Fibroblast of skin of abdomen (primary cell): ENCODE data around the gene CTCFL.
"Not testable (repeated sequence)": the region's sequence is repeated elsewhere in the genome, so short reads cannot be mapped to it uniquely, and the experiment has no call there.

Source experiments
- DNase-seq: peaks from one replicate; pipeline ENCODE4 v3.0.0-alpha.2; 2013

The CTCFL gene

DNA sequence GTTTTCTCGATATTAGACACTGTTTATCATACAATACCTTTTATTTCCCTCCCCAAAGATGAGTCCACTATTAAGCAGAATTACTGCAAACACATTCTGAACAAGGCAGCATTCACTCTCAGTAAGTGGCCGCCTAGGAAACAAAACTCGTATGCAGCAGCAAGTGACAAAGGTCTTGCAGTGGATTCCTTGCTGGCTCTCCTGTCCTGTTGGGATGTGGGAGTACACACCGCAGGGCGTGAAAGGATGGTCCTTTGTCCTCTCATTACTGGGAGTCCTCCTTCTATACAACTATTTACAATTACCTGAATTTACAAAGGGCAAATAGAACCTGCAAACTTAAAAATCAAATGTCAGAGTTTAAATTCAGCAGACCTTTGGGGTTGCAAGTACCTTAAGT is 16.1 kb downstream of the CTCFL start:
- DNase-seq, result no peak

DNA sequence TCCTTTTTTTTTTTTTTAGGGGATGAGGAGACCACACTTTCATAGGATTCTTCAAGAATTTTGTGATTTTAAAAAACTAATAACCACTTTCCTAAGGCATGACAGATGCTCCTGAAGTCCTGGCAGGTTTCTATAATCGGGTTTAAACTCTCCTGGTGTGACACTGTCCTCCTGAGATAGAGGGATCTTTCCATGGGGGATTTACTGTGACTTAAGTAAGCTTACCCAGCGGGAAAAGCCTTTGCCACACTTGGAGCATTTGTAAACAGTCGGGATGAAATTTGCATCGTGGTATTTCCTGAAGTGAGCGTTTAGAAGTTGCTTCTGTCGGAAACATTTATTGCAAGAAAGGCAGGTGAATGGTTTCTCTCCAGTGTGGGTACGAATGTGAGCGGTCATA is 16.6 kb downstream of the CTCFL start:
- no peak for DNase-seq

DNA sequence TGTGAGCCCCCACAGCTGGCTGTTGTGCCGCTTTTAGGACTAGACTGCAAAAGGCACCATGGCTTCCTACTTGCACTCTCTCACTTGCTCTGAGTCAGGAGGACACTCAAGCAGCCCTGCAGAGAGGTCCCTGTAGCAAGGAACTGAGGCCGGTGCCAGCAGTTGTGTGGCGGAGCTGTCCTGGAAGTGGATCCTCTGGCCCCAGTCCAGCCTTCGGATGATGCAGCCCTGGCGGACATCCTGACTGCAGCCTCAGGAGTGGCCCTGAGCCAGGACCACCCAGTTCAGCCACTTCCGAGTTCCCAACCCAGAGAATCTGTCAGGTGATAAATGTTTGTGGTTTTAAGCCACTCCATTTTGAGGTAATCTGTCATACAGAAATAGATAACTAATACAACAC is 17.5 kb downstream of the CTCFL start:
- peak; percentile 15 for DNase-seq

DNA sequence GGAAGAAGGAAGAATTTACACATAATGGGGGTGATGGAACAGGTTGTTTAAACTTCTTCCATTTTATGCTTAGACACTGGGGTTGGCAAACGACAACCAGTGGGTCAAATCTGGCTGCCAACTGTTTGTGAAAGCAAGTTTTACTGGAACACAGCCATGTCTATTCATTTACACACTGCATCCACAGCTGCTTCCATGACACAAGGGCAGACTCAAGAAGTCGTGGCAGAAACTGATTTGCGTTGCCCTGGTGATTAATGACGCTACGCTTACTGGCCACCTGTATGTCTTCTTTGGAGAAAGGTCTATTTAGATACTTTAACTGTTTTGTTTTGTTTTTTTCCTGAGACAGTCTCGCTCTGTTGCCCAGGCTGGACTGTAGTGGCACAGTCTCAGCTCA is 19.0 kb downstream of the CTCFL start:
- DNase-seq, result no peak

DNA sequence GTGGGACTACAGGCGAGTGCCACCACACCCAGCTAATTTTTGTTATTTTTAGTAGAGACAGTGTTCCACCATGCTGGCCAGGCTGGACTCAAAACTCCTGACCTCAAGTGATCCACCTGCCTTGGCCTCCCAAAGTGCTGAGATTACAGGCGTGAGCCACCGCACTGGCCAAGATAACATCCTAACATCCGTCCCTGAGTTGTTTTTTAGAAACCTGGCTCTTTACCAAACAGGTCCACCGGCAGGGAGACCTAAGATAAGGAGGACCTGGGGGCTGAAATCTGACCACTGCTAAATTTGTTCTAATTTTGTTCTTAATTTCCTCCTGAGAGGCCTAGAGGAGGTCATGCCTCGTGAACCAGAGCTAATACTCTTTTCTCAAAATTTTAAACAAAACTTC is 20.5 kb downstream of the CTCFL start:
- DNase-seq, result no peak

DNA sequence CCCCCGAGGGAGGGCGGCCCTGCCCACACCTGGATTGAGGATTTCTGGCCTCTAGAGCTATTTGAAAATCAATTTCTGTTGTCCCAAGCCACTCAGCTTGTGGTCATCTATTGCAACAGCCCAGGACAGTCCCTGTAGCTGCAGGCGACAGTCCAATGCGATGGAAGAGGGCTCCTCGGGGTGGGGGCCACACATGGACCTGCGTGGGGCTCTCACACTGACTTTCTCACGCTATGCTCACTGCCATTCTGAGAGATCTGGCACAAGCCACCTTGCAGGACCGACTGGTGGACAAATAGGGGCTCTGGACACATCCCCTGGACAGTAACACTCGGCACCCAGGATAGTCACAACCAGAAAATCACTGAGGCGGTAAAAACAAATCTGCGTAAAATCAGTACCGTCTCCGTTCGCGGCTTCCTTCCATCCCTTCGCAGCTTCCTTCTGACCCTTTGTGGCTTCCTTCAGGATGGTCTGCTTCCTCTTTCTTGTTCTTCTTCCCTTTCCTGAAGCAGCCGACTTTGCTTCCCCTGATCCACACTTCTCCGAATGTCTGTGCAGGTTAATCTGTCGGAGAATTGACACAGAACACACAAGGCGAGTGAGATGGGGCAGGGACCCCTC is 21.8 kb downstream of the CTCFL start:
- no peak for DNase-seq

DNA sequence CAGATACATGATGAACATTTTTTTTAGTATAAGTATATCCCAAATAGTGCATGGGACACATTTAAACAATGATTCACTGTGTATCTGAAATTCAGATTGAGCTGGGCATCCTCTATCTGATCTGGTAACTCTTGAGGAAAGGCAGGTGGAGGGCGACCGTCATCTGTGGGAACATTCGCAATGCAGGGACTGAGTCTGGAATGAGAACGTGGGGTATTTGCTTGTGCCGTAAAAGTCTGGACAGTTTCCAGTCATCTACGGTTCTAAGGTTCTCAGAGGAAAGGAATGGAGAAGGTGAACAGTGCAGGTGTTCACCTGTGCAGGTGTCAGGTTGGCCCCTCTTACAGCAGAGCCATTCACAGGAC is 22.6 kb downstream of the CTCFL start:
- no peak for DNase-seq

DNA sequence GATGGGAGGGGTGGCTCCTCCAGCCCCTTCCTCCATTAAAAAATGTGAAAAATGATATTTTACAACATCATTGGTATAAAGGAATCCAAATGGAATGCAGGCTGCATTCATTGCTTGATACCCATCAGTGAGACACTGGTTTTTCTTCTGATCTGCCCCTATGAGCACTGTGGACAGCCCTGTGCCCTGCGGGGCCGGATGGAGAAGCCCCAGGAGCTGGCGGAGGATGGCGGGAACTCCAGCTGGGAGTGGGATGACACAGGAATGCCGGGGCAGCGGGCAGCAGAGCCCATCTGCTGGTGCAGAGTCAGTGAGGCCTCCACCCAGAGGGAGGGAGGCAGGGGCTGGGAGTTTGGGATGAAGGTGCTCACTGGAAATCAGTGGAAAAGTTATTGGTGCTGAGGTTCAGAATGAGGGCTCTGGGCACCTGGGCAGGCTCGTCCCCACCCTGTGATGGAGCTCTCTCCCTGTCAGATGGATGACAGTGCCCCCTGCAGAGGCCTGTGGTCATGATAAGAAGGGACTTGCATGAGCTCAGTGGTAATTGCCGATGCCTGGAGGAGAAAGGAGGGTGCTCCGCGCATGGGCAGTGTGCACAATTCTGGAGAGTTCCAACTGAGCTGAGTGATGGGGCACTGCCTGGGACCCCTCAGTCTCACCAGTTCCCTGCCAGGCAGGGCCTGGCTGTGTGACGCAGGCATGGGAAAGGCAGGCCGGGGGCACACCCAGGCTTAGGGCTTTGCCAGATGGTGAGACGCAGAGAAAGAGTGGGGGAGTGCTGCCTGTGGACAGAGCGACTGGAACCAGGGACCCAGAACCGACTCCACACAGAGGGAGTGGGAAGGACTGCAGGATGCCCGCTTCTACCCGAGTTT is 23.2 kb downstream of the CTCFL start:
- DNase-seq, result peak; percentile 39

DNA sequence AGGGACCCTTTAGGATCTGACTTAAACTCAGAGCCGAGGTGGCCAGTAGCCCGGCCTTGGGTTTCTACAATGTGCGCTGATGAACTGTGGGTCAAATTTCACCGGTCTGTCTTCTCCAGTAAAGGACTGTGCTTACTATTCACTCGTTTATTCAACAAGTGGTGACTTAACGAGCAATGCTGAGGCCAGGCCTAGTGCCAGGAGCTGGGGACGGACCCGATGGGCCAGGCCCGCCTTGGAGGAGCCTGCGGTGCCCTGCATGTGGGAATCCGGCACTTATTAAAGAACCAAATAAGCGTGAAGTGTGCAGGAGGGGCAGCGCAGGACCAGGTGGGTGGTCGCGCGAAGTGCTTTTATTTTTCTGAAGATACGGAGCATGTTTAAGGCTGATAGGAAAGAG is 24.0 kb downstream of the CTCFL start:
- DNase-seq, result no peak

DNA sequence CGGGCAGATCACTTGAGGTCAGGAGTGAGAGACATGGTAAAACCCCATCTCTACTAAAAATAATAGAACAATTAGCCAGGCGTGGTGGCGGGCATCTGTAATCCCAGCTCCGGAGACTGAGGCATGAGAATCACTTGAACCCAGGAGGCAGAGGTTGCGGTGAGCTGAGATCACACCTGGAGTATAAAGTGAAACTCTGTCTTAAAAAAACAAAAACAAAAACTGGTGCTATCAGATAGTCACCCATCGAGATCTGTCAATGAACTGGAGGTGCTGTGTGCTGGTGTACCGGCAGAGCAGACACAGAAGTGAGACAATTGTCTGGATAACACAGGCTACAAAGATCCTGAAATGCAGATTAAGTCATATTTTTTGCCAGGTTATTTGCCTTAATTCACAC is 24.7 kb downstream of the CTCFL start:
- no peak for DNase-seq

DNA sequence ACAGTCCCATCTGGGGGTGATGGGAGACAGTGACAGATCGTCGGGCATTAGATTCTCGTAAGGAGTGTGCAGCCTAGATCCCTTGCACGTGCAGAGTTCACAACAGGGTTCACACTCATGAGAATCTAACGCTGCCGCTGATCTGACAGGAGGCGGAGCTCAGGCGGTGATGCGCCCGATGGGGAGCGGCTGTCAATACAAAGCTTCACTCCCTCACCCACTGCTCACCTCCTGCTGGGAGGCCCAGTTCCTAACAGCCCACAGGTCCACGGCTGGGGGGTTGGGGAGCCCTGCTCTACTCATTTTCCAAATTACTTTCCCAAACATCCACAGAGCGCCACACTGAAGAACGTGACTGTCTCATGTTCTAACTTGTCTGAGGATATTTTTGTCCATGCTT is 25.3 kb downstream of the CTCFL start:
- DNase-seq, result no peak

DNA sequence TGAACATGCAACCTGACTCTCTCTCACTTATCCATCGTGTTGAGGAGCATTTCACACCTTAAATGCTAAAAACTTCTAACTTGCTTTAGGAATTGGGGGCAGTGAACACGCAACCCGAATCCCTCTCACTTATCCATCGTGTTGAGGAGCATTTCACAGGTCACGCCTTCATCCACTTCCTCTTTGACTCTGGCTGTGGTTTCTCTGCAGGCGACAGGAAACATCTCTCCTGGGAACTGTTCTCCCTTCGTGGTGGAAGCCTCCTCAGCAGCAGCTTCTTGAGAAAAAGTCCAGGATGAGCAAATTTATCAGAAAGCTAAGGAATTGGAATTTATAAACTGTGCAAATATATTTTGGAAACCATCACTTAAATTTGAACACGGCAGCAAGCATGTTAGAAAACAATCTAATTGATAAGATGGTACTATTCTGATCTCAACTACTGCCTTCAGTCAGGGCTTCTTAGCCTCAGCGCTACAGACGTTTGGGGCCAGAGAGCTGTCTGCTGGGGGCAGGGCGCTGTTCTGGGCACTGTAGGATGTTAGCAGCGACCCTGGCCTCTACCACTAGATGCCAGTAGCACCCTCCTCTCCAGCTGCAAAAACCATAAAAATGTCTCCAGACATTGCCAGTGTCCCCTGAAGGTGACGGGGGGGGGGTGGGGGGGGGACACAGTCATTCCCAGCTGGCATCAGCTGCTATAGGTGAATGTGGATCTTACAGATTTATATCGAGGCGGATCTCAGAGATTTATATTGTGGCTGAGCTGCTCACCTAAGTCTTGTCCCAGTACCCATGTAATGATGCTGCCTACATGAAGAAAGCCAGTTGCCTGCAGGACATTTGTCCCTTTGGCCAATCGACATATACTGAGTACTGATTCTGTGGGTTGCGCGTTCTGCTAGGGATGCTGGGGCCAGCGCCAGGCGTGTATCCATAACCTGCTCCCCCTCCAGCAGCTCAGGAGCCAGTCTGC is 26.2 kb downstream of the CTCFL start:
- DNase-seq, result peak; percentile 16

DNA sequence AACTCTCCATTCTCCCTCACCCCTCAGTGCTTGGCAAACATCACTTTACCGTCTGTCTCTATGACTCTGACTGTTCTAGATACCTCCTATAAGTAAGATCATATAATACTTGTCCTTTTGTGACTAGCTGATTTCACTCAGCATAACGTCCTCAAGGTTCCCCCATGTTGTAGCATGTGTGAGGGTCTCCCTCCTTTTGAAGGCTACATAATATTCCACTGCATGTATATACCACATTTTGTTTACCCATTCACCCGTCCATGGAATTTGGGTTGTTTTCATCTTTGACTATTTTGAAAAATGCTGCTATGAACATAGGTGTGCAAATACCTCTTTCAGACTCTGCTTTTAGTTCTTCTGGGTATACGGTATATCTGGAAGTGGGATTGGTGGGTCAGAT is 28.3 kb downstream of the CTCFL start:
- DNase-seq, result no peak

DNA sequence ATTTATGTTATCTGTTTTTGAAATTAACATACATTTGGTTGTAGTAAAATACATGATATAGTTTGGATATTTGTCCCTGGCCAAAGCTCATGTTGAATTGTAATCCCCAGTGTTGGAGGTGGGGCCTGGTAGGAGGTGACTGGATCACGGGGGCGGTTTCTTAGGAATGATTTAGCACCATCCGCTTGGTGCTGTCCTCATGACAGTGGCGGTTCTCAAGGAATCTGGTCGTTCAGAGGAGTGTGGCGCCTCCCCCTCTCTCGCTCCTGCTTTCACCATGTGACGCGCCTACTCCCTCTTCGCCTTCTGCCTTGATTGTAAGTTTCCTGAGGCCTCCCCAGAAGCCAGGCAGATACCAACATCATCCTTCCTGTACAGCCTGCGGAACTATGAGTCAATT is 29.0 kb downstream of the CTCFL start:
- DNase-seq, result no peak

DNA sequence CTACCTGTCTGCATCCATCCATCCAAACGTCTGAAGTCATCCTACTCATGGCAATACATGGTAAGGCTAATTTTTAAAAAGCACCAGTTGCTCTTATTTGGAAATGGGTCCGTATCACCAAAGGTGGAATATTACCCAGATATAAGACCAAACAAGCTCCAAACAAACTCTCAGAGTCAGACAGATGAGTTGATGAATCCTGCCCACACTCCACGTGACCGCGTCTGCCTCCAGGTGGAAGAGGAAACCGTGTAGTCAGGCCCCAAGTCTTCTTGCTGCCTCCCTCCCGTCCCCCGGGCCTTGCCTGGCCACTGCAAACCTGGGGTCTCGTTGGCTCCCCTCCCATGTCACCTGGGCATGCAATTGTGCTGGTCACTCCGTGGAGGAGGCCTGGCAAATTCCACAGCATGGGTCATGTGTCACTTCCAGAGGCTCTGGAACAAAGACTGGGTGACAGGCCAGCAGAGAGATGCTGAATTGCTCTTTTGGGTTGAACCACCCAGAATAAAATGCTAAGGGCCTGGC is 31.8 kb downstream of the CTCFL start:
- no peak for DNase-seq

DNA sequence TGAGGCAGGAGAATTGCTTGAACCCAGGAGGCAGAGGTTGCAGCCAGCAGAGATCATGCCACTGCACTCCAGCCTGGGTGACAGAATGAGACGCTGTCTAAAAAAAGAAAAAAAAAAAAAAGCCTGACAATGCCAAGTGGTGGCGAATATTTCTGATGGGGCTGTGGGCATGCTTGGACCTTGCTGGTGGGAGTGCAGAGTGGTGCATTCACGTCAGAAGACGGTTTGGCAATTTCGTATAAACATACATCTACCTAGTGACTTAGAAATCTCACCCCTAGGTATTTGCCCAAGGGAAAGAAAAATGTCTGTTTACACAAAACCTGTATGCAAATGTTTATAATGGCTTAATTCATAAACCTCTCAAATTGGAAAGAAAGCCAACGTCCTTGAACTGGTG is 33.6 kb downstream of the CTCFL start:
- DNase-seq, result no peak

DNA sequence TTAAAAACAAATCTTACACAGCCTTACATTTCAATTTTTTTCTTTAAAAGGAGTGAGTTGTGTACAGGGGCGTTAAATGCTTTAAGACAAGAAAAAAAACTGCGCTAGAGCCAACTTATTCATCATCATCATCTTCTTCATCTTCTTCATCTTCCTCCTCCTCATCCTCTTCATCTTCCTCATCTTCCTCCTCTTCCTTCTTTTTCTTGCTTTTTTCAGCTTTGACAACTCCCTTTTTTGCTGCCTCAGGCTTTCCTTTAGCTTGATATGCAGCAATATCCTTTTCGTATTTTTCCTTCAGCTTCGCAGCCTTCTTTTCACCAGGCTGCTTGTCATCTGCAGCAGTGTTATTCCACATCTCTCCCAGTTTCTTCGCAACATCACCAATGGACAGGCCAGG is 36.7 kb downstream of the CTCFL start:
- not testable (repeated sequence) for DNase-seq

DNA sequence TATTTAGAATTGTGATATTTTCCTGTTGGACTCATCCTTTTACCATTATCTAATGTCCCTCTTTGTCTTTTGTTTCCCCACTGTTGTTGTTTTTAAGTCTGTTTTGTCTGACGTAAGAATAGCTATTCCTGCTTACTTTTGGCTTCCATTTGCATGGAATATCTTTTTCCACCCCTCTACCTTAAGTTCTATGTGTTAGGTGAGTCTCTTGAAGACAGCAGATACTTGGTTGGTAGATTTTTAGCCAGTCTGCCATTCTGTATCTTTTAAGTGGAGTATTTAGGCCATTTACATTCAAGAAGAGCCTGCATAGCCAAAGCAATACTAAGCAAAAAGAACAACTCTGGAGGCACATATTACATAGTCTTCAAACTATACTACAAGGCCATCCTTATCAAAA is 39.2 kb downstream of the CTCFL start:
- DNase-seq, result no peak

DNA sequence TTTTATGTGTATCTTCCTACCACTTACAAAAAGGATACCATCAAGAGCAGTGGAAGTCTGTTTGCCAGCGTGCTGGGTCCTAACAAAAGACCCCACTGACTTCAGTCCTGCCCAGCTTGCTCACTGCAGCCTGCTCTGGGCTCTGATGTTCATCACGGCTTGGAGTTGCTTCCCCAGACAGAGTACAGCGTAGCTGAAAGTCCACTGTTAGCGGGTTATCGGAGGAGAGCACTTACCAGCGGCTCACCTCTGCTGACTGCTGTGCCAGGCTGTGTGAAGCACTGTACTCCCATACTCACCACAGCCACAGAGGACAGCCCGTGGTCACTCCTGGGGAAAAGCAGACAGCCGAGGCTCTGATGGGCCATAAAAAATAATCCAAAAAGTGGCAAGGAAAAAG is 40.2 kb downstream of the CTCFL start:
- no peak for DNase-seq

DNA sequence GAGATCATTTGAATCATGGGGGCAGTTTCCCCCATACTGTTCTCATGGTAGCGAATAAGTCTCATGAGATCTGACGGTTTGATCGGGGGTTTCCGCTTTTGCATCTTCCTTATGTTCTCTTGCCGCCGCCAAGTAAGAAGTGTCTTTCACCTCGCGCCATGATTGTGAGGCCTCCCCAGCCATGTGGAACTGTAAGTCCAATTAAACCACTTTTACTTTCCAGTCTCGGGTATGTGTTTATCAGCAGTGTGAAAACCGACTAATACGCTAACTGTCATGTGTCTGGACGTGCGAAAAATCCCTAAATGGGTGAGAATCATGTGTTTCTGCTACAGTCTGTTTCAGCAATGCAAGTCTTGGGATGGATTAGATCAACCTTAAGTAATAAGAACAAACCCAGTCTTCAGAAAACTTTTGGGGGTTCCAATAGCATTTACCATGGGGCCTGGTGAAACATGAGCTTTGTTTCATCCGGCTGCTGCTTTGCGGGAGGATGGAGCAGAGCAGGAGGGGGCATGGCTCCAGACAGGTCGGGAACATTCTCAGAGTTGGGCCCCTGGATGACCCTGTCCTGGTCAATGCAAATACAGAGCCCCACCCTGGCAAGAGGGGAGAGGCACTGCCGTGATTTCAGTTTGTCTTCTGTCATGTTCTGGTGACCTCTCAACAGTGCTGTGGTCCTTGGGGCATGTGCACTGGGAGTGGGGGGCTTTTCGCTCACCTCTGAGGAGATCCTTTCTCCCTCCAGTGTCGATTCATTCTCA is 41.5 kb downstream of the CTCFL start:
- no peak for DNase-seq

DNA sequence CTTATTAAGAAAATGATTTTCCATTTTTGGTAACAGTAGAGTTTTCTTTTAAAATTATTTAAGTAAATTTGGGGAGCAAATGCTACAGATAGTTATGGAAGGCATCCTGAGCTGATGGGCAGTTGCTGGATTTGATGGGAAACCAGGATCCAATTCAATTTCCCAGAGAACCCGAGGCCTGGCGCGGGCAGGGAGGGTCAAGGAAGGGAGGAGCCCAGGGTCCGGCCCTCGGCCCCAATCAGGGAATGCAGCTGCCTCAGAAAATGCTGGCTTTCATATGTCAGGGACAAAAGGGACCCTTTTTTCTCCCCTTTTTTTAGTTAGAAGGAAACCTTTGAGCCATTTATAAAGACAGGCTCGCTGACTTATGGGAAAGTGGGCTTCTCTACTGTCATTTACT is 42.1 kb downstream of the CTCFL start:
- no peak for DNase-seq

DNA sequence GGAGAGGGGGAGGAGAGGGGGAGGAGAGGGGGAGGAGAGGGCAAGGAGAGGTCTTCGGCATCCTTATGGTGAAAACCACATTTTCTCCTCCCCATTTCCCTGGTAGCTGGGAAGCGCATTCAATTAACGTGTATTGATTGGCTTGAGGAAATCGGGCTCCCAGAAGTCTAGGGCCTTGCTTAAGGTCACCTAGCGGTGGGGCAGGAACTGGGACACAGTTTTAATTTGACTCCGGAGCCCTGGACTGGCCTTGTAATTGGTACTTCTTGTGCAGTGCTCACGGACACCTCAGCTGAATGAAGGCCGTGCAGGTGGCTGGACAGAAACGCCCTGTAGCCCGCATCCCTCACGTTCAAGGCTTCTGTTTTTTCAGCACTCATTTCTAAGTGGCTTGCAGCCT is 42.8 kb downstream of the CTCFL start:
- no peak for DNase-seq
